Tibial nerve (tissue), 4 donors: ENCODE measurements around the gene PRDM10.

Source experiments
- EP300 ChIP-seq, 2 donors: sonication (generic); formaldehyde crosslinking; IDR thresholded peaks; one replicate each; pipeline ENCODE4 v1.6.1; 2017; ENCODE audit warnings: antibody characterized with exemption in 2 of 2, mild to moderate bottlenecking in 1 of 2
- POLR2A ChIP-seq, 2 donors: fragments of 450-650 bp; IDR thresholded peaks; one replicate each; pipeline ENCODE4 v1.6.1; 2017; ENCODE audit warnings: antibody characterized with exemption in 2 of 2, mild to moderate bottlenecking in 2 of 2, moderate library complexity in 2 of 2
- TF ChIP-seq, protein P1 (sequence below), 5 experiments: fragments of 200-600 bp in 3 of 5; fragments of 450-650 bp in 2 of 5; sonication (generic) in 3 of 5; IDR thresholded peaks; one replicate each; pipeline ENCODE4 v1.5.1; 2016 to 2019; ENCODE audit warnings: antibody characterized with exemption in 5 of 5, mild to moderate bottlenecking in 3 of 5, moderate library complexity in 2 of 5

DNA sequence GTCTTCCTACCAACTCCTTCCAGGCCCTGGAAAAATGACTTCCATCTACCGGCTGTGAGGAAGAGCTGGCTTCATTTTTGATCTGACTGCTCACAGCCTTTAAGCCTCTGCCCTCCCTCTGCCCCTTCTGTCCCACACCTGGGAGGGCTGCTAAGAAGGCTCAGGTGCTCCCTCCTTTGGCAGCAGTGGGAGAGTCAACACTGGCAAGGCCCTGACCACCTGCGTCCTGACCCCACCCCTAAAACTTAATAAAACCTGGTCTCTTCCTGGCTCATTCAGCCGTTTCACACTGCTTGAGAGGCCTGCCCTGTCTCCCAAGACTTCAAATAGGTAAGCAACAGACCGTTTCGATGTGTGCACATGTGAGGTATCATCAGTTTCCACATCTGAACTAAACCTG is 55.2 kb downstream of the PRDM10 start:
- TF ChIP-seq, protein P1, sequence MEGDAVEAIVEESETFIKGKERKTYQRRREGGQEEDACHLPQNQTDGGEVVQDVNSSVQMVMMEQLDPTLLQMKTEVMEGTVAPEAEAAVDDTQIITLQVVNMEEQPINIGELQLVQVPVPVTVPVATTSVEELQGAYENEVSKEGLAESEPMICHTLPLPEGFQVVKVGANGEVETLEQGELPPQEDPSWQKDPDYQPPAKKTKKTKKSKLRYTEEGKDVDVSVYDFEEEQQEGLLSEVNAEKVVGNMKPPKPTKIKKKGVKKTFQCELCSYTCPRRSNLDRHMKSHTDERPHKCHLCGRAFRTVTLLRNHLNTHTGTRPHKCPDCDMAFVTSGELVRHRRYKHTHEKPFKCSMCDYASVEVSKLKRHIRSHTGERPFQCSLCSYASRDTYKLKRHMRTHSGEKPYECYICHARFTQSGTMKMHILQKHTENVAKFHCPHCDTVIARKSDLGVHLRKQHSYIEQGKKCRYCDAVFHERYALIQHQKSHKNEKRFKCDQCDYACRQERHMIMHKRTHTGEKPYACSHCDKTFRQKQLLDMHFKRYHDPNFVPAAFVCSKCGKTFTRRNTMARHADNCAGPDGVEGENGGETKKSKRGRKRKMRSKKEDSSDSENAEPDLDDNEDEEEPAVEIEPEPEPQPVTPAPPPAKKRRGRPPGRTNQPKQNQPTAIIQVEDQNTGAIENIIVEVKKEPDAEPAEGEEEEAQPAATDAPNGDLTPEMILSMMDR (IDR thresholded peaks at IDR 0.05) = no peak
- TF ChIP-seq POLR2A (IDR thresholded peaks at IDR 0.05) = no peak
- no peak for TF ChIP-seq EP300 (IDR thresholded peaks at IDR 0.05)
